ENCODE data around the gene CAMK2N1.
"Not testable (repeated sequence)": the region's sequence is repeated elsewhere in the genome, so short reads cannot be mapped to it uniquely, and the experiment has no call there.

Gene CAMK2N1

GRCh38 chr1:20496725-20497383, 10.8 kb upstream of the CAMK2N1 start:
- Histone ChIP-seq H3K4me1 (ENCODE audit: control insufficient read depth, insufficient read depth, low read length) (peaks cover 17% of the 10 kb centered on the region), H3K36me3 (ENCODE audit: control insufficient read depth in 2 of 2, insufficient read depth in 2 of 2, low read length in 2 of 2) (peaks cover 27 to 42% of the 10 kb centered on the region in 2 donors)
- not testable (repeated sequence) for H3K4me3 ChIP-seq (ENCODE audit: low read length in 2 of 2); H3K27me3 ChIP-seq (ENCODE audit: control insufficient read depth in 1 of 2, insufficient read depth in 2 of 2, low read length in 2 of 2); H3K9ac ChIP-seq (ENCODE audit: low read length in 2 of 2); H3K27ac ChIP-seq (ENCODE audit: low read length); H3K9me3 ChIP-seq (ENCODE audit: control insufficient read depth in 2 of 2, low read length in 2 of 2)

GRCh38 chr1:20496241-20496661, 10.2 kb upstream of the CAMK2N1 start:
- no peak overlapping the region for H3K4me3 ChIP-seq (ENCODE audit: low read length in 2 of 2)
- H3K9ac ChIP-seq (ENCODE audit: low read length in 2 of 2): no peak overlapping the region
- H3K36me3 ChIP-seq (ENCODE audit: control insufficient read depth in 2 of 2, insufficient read depth in 2 of 2, low read length in 2 of 2): peaks cover 21 to 37% of the 10 kb centered on the region in 2 donors
- no peaks in the 10 kb centered on the region for H3K9me3 ChIP-seq (ENCODE audit: control insufficient read depth in 2 of 2, low read length in 2 of 2)
- no peak overlapping the region for H3K27ac ChIP-seq (ENCODE audit: low read length)
- peaks cover 17% of the 10 kb centered on the region for H3K4me1 ChIP-seq (ENCODE audit: control insufficient read depth, insufficient read depth, low read length)
- H3K27me3 ChIP-seq (ENCODE audit: control insufficient read depth in 1 of 2, insufficient read depth in 2 of 2, low read length in 2 of 2): no peaks in the 10 kb centered on the region

GRCh38 chr1:20495661-20496060, 9.7 kb upstream of the CAMK2N1 start:
- H3K4me3 ChIP-seq (ENCODE audit: low read length in 2 of 2): no peak overlapping the region

GRCh38 chr1:20494609-20495311, 8.8 kb upstream of the CAMK2N1 start:
- H3K36me3 ChIP-seq (ENCODE audit: control insufficient read depth in 2 of 2, insufficient read depth in 2 of 2, low read length in 2 of 2): peaks cover 6 to 22% of the 10 kb centered on the region in 2 donors
- H3K4me1 ChIP-seq (ENCODE audit: control insufficient read depth, insufficient read depth, low read length): peaks cover 17% of the 10 kb centered on the region
- no peaks in the 10 kb centered on the region for H3K27me3 ChIP-seq (ENCODE audit: control insufficient read depth in 1 of 2, insufficient read depth in 2 of 2, low read length in 2 of 2)
- H3K27ac ChIP-seq (ENCODE audit: low read length): no peak overlapping the region
- no peaks in the 10 kb centered on the region for H3K9me3 ChIP-seq (ENCODE audit: control insufficient read depth in 2 of 2, low read length in 2 of 2)
- no peak overlapping the region for H3K4me3 ChIP-seq (ENCODE audit: low read length in 2 of 2)
- no peak overlapping the region for H3K9ac ChIP-seq (ENCODE audit: low read length in 2 of 2)

More at GRCh38 chr1:20495661-20496060, 9.7 kb upstream of the CAMK2N1 start:
- H3K9me3 ChIP-seq (ENCODE audit: control insufficient read depth in 2 of 2, low read length in 2 of 2): no peaks in the 10 kb centered on the region
- H3K4me1 ChIP-seq (ENCODE audit: control insufficient read depth, insufficient read depth, low read length): peaks cover 17% of the 10 kb centered on the region
- H3K9ac ChIP-seq (ENCODE audit: low read length in 2 of 2): no peak overlapping the region
- H3K36me3 ChIP-seq (ENCODE audit: control insufficient read depth in 2 of 2, insufficient read depth in 2 of 2, low read length in 2 of 2): peaks cover 15 to 31% of the 10 kb centered on the region in 2 donors
- H3K27ac ChIP-seq (ENCODE audit: low read length): no peak overlapping the region
- H3K27me3 ChIP-seq (ENCODE audit: control insufficient read depth in 1 of 2, insufficient read depth in 2 of 2, low read length in 2 of 2): no peaks in the 10 kb centered on the region

- Histone ChIP-seq H3K9me3 (ENCODE audit: control insufficient read depth in 2 of 2, low read length in 2 of 2) (no peaks in the 10 kb centered on the region), H3K36me3 (ENCODE audit: control insufficient read depth in 2 of 2, insufficient read depth in 2 of 2, low read length in 2 of 2) (peaks cover 0 to 14% of the 10 kb centered on the region in 2 donors), H3K27ac (ENCODE audit: low read length) (no peak overlapping the region), H3K9ac (ENCODE audit: low read length in 2 of 2) (no peak overlapping the region), H3K4me3 (ENCODE audit: low read length in 2 of 2) (peak overlapping the region in 1 of 2 donors; percentile 15), H3K27me3 (ENCODE audit: control insufficient read depth in 1 of 2, insufficient read depth in 2 of 2, low read length in 2 of 2) (no peaks in the 10 kb centered on the region), H3K4me1 (ENCODE audit: control insufficient read depth, insufficient read depth, low read length) (peaks cover 17% of the 10 kb centered on the region)
Measured at GRCh38 chr1:20493839-20494608, 8.0 kb upstream of the CAMK2N1 start.

GRCh38 chr1:20493309-20493708, 7.3 kb upstream of the CAMK2N1 start:
- Histone ChIP-seq H3K9me3 (ENCODE audit: control insufficient read depth in 2 of 2, low read length in 2 of 2) (no peaks in the 10 kb centered on the region), H3K36me3 (ENCODE audit: control insufficient read depth in 2 of 2, insufficient read depth in 2 of 2, low read length in 2 of 2) (peaks cover 0 to 7% of the 10 kb centered on the region in 2 donors), H3K4me3 (ENCODE audit: low read length in 2 of 2) (no peak overlapping the region), H3K27ac (ENCODE audit: low read length) (no peak overlapping the region), H3K4me1 (ENCODE audit: control insufficient read depth, insufficient read depth, low read length) (peaks cover 17% of the 10 kb centered on the region), H3K27me3 (ENCODE audit: control insufficient read depth in 1 of 2, insufficient read depth in 2 of 2, low read length in 2 of 2) (no peaks in the 10 kb centered on the region), H3K9ac (ENCODE audit: low read length in 2 of 2) (no peak overlapping the region)

GRCh38 chr1:20492751-20493150, 6.7 kb upstream of the CAMK2N1 start:
- no peaks in the 10 kb centered on the region for H3K9me3 ChIP-seq (ENCODE audit: control insufficient read depth in 2 of 2, low read length in 2 of 2)
- H3K27ac ChIP-seq (ENCODE audit: low read length): no peak overlapping the region
- H3K27me3 ChIP-seq (ENCODE audit: control insufficient read depth in 1 of 2, insufficient read depth in 2 of 2, low read length in 2 of 2): no peaks in the 10 kb centered on the region
- H3K9ac ChIP-seq (ENCODE audit: low read length in 2 of 2): no peak overlapping the region
- no peak overlapping the region for H3K4me3 ChIP-seq (ENCODE audit: low read length in 2 of 2)
- peaks cover 0 to 3% of the 10 kb centered on the region in 2 donors for H3K36me3 ChIP-seq (ENCODE audit: control insufficient read depth in 2 of 2, insufficient read depth in 2 of 2, low read length in 2 of 2)
- H3K4me1 ChIP-seq (ENCODE audit: control insufficient read depth, insufficient read depth, low read length): peaks cover 17% of the 10 kb centered on the region

- Histone ChIP-seq H3K27me3 (ENCODE audit: control insufficient read depth in 1 of 2, insufficient read depth in 2 of 2, low read length in 2 of 2) (no peaks in the 10 kb centered on the region), H3K9me3 (ENCODE audit: control insufficient read depth in 2 of 2, low read length in 2 of 2) (no peaks in the 10 kb centered on the region), H3K36me3 (ENCODE audit: control insufficient read depth in 2 of 2, insufficient read depth in 2 of 2, low read length in 2 of 2) (peaks cover 0 to 2% of the 10 kb centered on the region in 2 donors), H3K27ac (ENCODE audit: low read length) (no peak overlapping the region), H3K9ac (ENCODE audit: low read length in 2 of 2) (no peak overlapping the region), H3K4me3 (ENCODE audit: low read length in 2 of 2) (no peak overlapping the region), H3K4me1 (ENCODE audit: control insufficient read depth, insufficient read depth, low read length) (peaks cover 21% of the 10 kb centered on the region)
Measured at GRCh38 chr1:20491866-20492265, 5.9 kb upstream of the CAMK2N1 start.

- H3K9me3 ChIP-seq (ENCODE audit: control insufficient read depth in 2 of 2, low read length in 2 of 2): no peaks in the 10 kb centered on the region
- peaks cover 24% of the 10 kb centered on the region for H3K4me1 ChIP-seq (ENCODE audit: control insufficient read depth, insufficient read depth, low read length)
- H3K36me3 ChIP-seq (ENCODE audit: control insufficient read depth in 2 of 2, insufficient read depth in 2 of 2, low read length in 2 of 2): no peaks in the 10 kb centered on the region
- no peak overlapping the region for H3K4me3 ChIP-seq (ENCODE audit: low read length in 2 of 2)
- no peaks in the 10 kb centered on the region for H3K27me3 ChIP-seq (ENCODE audit: control insufficient read depth in 1 of 2, insufficient read depth in 2 of 2, low read length in 2 of 2)
- no peak overlapping the region for H3K27ac ChIP-seq (ENCODE audit: low read length)
- no peak overlapping the region for H3K9ac ChIP-seq (ENCODE audit: low read length in 2 of 2)
Measured at GRCh38 chr1:20491178-20491577, 5.2 kb upstream of the CAMK2N1 start.

GRCh38 chr1:20487236-20487590, 1.2 kb upstream of the CAMK2N1 start:
- Histone ChIP-seq H3K4me3 (ENCODE audit: low read length in 2 of 2) (peak overlapping the region; percentile 61 to 85), H3K27ac (ENCODE audit: low read length) (no peak overlapping the region), H3K9me3 (ENCODE audit: control insufficient read depth in 2 of 2, low read length in 2 of 2) (no peaks in the 10 kb centered on the region), H3K9ac (ENCODE audit: low read length in 2 of 2) (peak overlapping the region in 1 of 2 donors; percentile 97), H3K36me3 (ENCODE audit: control insufficient read depth in 2 of 2, insufficient read depth in 2 of 2, low read length in 2 of 2) (no peaks in the 10 kb centered on the region), H3K4me1 (ENCODE audit: control insufficient read depth, insufficient read depth, low read length) (peaks cover 25% of the 10 kb centered on the region), H3K27me3 (ENCODE audit: control insufficient read depth in 1 of 2, insufficient read depth in 2 of 2, low read length in 2 of 2) (no peaks in the 10 kb centered on the region)

Data from stomach smooth muscle (tissue), 2 donors.